22Rv1 (cell line): ENCODE measurements around the gene SUSD6.

Source experiments
- CTCF ChIP-seq: fragments of 450-650 bp; IDR thresholded peaks from 2 replicates; pipeline ENCODE4 v1.5.1; 2017; ENCODE audit warnings: mild to moderate bottlenecking
- ZFX ChIP-seq: fragments of 450-650 bp; IDR thresholded peaks from 2 replicates; pipeline ENCODE4 v1.6.1; 2017; ENCODE audit warnings: antibody characterized with exemption, borderline replicate concordance

DNA sequence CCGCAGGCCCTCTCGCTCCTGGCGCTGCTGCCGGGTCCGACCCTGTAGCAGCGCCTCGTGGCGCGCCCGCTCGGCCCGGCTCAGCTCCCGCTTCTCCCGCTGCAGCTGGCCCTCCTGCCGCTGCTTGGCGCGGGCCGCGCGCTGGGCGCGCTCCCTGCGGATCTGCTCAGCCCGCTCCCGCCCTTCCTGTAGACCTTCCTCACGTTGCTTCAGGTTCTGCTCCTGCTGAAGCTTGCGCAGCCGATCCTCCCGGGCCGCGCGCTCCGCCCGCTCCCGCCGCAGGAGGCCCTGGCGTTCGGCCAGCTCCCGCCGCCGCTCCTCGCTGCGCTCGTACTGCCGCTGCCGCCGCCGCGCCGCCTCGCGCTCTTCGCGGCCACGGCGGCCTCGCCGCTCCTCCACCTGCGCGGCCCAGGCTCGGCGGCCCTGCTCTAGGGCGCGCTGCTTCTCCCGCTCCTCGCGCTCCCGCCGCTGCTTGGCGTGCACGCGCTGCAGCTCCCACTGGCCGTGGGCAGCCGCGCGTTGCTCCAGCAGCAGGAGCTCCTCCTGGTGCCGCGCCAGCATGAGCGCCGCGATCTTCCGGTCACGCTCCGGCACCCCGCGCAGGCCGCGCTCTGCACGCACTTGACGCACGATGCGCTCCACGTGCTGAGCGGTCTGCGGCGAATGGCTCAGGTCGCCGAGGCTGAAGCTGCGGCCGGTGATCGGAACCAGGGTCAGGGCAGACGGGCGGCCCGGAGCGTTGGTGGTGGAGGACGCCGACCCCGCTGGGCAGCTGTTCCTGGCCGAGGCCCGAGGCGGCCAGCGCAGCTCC is 39.2 kb upstream of the SUSD6 start:
- no peak for TF ChIP-seq CTCF
- no peak for TF ChIP-seq ZFX
